Caco-2 (cell line): ENCODE data around the gene ACRBP. TPM values are rescaled to one million over a fixed set of nuclear protein-coding genes. Genes with fewer than 3 reads are reported as not detected.

Experiments
- BruUV-seq: library from RNA; stranded (reverse); fragments of 400-500 nt; replicated peaks from 2 replicates; lab custom pipeline; 2021; lab: Mats Ljungman, UMichigan
- CTCF ChIA-PET: fragments of 300-600 bp; sonication (Branson Sonifier 250); formaldehyde crosslinking; loops from one replicate; lab custom pipeline; 2022; ENCODE audit warnings: antibody characterized with exemption; lab: Charles Lee
- POLR2A ChIA-PET: fragments of 300-600 bp; sonication (Branson Sonifier 250); formaldehyde crosslinking; loops from one replicate; lab custom pipeline; 2022; ENCODE audit warnings: antibody characterized with exemption; lab: Charles Lee
- DNase-seq, 2 experiments: peaks; one replicate each; pipeline versions ENCODE4 v3.0.0 to v3.0.0-alpha.2; 2020 to 2022
- H3K27me3 ChIP-seq: replicated peaks from 2 replicates; pipeline ENCODE4 v1.6.0; 2011; ENCODE audit warnings: low read length; ENCODE audit not compliant: control insufficient read depth, insufficient read depth
- H3K36me3 ChIP-seq: 2 replicates; pipeline ENCODE4 v1.5.1; 2011; ENCODE audit warnings: low read length; ENCODE audit not compliant: control insufficient read depth, insufficient read depth
- H3K4me1 ChIP-seq: fragments of 250-450 bp; sonication (Bioruptor Pico); 2 replicates; pipeline ENCODE4 v1.5.1; 2020; ENCODE audit warnings: mild to moderate bottlenecking
- H3K4me3 ChIP-seq: 2 replicates; pipeline ENCODE4 v1.5.1; 2011; ENCODE audit warnings: low read depth, mild to moderate bottlenecking, control low read depth, low read length
- H3K9me3 ChIP-seq: fragments of 250-450 bp; sonication (Bioruptor Pico); 2 replicates; pipeline ENCODE4 v1.5.1; 2020; ENCODE audit warnings: mild to moderate bottlenecking, moderate library complexity
- H3K27ac Mint-ChIP-seq: one replicate; pipeline ENCODE4 v1.8.0; 2022; ENCODE audit warnings: mixed read lengths; ENCODE audit not compliant: unreplicated experiment
- H3K27me3 Mint-ChIP-seq: one replicate; pipeline ENCODE4 v1.8.0; 2022; ENCODE audit warnings: mixed read lengths; ENCODE audit not compliant: insufficient read depth, unreplicated experiment
- H3K36me3 Mint-ChIP-seq: one replicate; pipeline ENCODE4 v1.8.0; 2022; ENCODE audit warnings: mild to moderate bottlenecking, mixed read lengths; ENCODE audit not compliant: insufficient read depth, unreplicated experiment
- H3K4me1 Mint-ChIP-seq: one replicate; pipeline ENCODE4 v1.8.0; 2022; ENCODE audit warnings: low read depth, mixed read lengths; ENCODE audit not compliant: unreplicated experiment
- H3K4me3 Mint-ChIP-seq: one replicate; pipeline ENCODE4 v1.8.0; 2022; ENCODE audit warnings: mild to moderate bottlenecking, moderate library complexity, mixed read lengths; ENCODE audit not compliant: unreplicated experiment
- H3K9me3 Mint-ChIP-seq: one replicate; pipeline ENCODE4 v1.8.0; 2022; ENCODE audit warnings: mixed read lengths; ENCODE audit not compliant: unreplicated experiment
- CTCF ChIP-seq, 2 experiments: fragments of 200-600 bp in 1 of 2; IDR thresholded peaks; 1 replicate in 1 of 2; 2 replicates in 1 of 2; pipeline versions ENCODE4 v1.5.1 to v1.8.0; 2011 to 2022; ENCODE audit warnings: antibody characterized with exemption in 1 of 2, control low read depth in 1 of 2, inconsistent platforms in 1 of 2, low read depth in 1 of 2, low read length in 1 of 2, mild to moderate bottlenecking in 1 of 2, moderate library complexity in 1 of 2; ENCODE audit not compliant: insufficient read depth in 1 of 2, severe bottlenecking in 1 of 2, unreplicated experiment in 1 of 2
- intact Hi-C: fragments of 100-400 bp; cut with micrococcal nuclease; formaldehyde crosslinking; loops from one replicate; pipeline ENCODE4 v1.10.0; 2022; ENCODE audit not compliant: unreplicated experiment
- total RNA-seq: library from RNA; stranded (reverse); gene quantifications from 2 replicates; pipeline ENCODE4 v1.2.3, GENCODE V29; 2022

The ACRBP gene
- total RNA-seq, 1 experiment from 2014 or later, result 0.73 TPM

GRCh38 chr12:6653342-6653741, 6.1 kb upstream of the ACRBP start:
- no peaks in the 10 kb centered on the region for H3K4me1 ChIP-seq
- intact Hi-C loops, result no loop called here
- H3K27me3 Mint-ChIP-seq, result no peaks in the 10 kb centered on the region
- H3K27ac Mint-ChIP-seq, result no peak overlapping the region
- CTCF ChIA-PET, result no interaction called here
- H3K4me1 Mint-ChIP-seq, result no peaks in the 10 kb centered on the region
- H3K4me3 ChIP-seq, result no peak overlapping the region
- no peaks in the 10 kb centered on the region; the same call in none of the 2 replicates for H3K36me3 ChIP-seq
- H3K27me3 ChIP-seq, result no peaks in the 10 kb centered on the region
- POLR2A ChIA-PET, result no interaction called here
- H3K36me3 Mint-ChIP-seq, result peaks cover 15% of the 10 kb centered on the region
- no peak for TF ChIP-seq CTCF (IDR thresholded peaks at IDR 0.05; ENCODE audit: insufficient read depth in 1 of 2, low read depth in 1 of 2, low read length in 1 of 2, severe bottlenecking in 1 of 2, unreplicated experiment in 1 of 2)
- no TSS peak for BruUV-seq
- no peak for DNase-seq
- H3K9me3 Mint-ChIP-seq, result no peaks in the 10 kb centered on the region
- no peaks in the 10 kb centered on the region for H3K9me3 ChIP-seq
- no peak overlapping the region for H3K4me3 Mint-ChIP-seq

- Histone ChIP-seq H3K4me3 (no peak overlapping the region), H3K36me3 (no peaks in the 10 kb centered on the region; the same call in none of the 2 replicates), H3K4me1 (no peaks in the 10 kb centered on the region), H3K27me3 (no peaks in the 10 kb centered on the region), H3K9me3 (no peaks in the 10 kb centered on the region)
- Mint-ChIP-seq H3K9me3 (no peaks in the 10 kb centered on the region), H3K36me3 (peaks cover 15% of the 10 kb centered on the region), H3K4me3 (no peak overlapping the region), H3K27ac (no peak overlapping the region), H3K27me3 (no peaks in the 10 kb centered on the region), H3K4me1 (no peaks in the 10 kb centered on the region)
- POLR2A ChIA-PET, result no interaction called here
- no peak for TF ChIP-seq CTCF (IDR thresholded peaks at IDR 0.05; ENCODE audit: insufficient read depth in 1 of 2, low read depth in 1 of 2, low read length in 1 of 2, severe bottlenecking in 1 of 2, unreplicated experiment in 1 of 2)
- intact Hi-C loops, result no loop called here
- BruUV-seq, result no TSS peak
- CTCF ChIA-PET, result interaction anchor here (0.8 kb wide), 1 partner anchor 73 kb away, joined by 10 read pairs; no protein-coding TSS in a partner anchor
- DNase-seq, result no peak
These were observed 5.2 kb upstream of the ACRBP start for GRCh38 chr12:6652391-6652790.

- intact Hi-C loops, result no loop called here
- H3K4me1 Mint-ChIP-seq, result peaks cover 7% of the 10 kb centered on the region
- H3K27me3 Mint-ChIP-seq, result no peaks in the 10 kb centered on the region
- no peaks in the 10 kb centered on the region for H3K27me3 ChIP-seq
- no peak overlapping the region for H3K4me3 Mint-ChIP-seq
- CTCF ChIA-PET, result no interaction called here
- peaks cover 22% of the 10 kb centered on the region for H3K36me3 Mint-ChIP-seq
- DNase-seq, result no peak
- no peaks in the 10 kb centered on the region; the same call in none of the 2 replicates for H3K36me3 ChIP-seq
- H3K9me3 ChIP-seq, result no peaks in the 10 kb centered on the region
- H3K4me1 ChIP-seq, result no peaks in the 10 kb centered on the region
- no TSS peak for BruUV-seq
- TF ChIP-seq CTCF (IDR thresholded peaks at IDR 0.05; ENCODE audit: insufficient read depth in 1 of 2, low read depth in 1 of 2, low read length in 1 of 2, severe bottlenecking in 1 of 2, unreplicated experiment in 1 of 2), result no peak
- H3K9me3 Mint-ChIP-seq, result no peaks in the 10 kb centered on the region
- no peak overlapping the region for H3K27ac Mint-ChIP-seq
- no peak overlapping the region for H3K4me3 ChIP-seq
- POLR2A ChIA-PET, result no interaction called here
These were observed 3.6 kb upstream of the ACRBP start for GRCh38 chr12:6650832-6651231.
